HG02870 (cell line): ENCODE measurements around the gene SLC35C1.
A peak's percentile ranks its signal among the peaks of the same experiment; 100 is the strongest.

Source experiments
- ATAC-seq: cut with Tn5 transposase; IDR thresholded peaks from one replicate; pipeline ENCODE4 v1.9.1; 2021; ENCODE audit warnings: mild to moderate bottlenecking, moderate library complexity; ENCODE audit not compliant: unreplicated experiment

Gene SLC35C1

DNA sequence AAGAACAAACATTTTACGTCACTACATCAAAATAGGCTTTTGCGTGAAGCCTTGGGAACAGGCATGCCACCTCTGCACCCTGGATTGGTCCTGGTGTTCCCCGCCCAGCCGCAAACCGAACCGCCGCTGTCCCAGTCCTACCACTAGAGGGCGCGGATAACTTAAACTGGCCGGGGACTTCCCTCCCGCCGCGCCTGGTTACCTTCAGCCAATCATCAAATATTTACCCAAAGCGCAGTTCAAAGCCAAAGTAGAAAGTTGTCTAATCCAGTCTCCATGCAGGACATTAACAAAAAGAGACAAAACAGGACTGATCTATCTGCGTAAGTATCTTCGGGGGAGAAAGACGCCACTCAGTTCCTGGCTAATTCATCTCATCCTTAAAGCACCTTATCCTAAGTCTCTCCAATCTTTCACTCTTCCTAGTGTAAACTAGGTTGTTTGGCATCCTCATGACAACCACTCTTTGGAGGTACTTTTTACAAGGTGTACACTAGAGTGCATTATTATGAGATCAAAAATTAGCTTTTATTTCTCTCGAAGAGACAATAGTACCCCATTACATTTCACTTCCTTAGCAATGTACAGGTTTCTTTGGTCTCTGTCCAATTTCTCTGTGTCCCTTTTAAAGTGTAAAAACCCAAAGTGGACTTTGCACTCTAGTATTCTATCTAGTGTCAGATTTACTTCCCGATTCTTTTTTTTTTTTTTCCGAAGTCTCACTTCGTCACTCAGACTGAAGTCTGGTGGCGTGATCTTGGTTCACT is 38.4 kb downstream of the SLC35C1 start:
- ATAC-seq = no peak

DNA sequence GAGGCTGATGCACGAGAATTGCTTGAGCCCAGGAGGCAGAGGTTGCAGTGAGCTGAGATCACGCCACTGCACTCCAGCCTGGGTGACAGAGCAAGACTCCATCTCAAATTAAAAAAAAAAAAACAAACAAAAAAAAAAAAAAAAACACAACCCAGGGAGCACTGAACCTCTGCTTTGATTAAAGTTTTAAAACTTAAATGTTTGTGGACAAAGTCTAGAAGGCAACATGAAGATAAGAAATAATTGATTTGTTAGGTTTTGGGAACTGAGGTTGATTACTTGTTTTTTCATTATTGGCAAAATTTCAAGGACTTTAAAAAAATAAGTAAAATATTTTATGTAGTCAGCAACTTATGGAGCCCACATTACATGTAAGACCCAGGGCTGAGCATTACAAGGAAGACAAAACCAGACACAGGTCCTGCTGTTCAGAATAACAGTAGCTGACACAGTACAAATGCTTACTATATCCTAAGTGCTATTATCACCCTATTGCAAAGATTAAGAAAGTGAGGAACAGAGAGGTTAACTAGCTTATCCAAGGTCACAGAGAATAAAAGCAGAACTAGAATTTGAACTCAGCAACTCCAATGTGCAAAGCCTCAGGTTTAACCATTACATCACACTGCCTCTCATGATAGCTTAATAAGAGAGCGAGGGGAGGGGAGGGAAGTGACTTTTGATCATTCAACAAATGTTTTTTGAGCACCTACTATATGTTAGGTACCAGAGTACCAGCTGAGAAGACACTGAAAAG is 40.1 kb downstream of the SLC35C1 start:
- ATAC-seq = no peak

DNA sequence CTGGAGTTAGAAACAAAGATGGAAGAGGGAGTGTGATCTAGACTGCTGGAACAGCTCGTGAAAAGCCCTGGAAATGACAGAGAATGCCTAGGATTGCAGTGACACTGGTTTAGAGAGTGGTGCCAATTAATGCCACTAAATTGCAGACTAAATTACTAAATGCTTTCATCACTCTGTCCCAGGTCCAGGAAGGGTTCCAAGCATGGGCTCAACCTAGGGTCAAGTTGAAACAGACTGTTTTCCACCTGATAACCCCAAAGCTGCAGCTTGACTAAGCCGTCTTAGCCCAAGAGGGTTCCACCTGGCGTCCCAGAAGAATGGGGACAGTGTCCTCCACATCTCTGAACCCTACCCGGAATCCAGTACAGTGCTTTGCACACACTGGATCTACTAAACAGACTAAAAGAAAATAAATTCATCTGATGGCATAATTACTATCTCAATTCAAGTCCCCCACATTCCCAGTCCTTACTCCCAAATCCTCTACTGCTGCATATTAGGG is 41.3 kb downstream of the SLC35C1 start:
- no peak for ATAC-seq

DNA sequence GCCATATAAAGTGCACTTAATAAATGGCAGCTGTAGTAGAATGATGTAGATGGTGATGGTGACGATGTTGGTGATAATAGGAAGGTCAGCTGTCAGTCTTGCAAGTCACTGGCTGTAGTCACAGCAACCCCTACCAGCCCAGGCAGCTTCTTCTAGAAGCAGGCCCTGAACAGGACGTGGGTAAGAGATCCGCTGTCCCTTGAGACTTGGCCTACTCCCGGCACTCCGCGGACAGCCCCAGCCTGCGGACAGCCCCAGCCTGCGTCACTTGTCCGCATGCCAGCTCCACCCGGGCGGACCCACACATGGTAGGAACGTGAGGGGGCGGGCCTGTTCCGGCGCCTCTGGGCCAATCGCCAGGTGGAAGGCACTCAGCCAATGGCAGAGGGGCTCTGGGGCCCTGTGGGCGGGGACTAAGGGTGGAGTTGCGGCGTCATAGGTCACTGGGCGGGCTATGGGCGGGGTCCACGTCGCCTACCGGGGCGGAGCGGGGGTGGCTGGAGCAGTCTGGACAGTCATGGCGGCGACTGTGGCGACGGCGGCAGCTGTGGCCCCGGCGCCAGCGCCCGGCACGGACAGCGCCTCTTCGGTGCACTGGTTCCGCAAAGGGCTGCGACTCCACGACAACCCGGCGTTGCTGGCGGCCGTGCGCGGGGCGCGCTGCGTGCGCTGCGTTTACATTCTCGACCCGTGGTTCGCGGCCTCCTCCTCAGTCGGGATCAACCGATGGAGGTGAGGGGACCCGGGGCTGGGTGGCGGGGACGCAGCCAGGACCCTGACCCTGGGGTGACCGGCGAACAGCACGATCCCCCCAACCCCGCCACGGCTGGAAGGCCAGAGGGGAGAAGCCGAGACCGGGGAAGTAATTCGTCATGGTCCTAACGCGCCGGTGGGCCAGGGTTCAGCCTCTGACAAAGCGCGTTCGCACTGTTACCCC is 42.3 kb downstream of the SLC35C1 start, which contains the start of gene CRY2:
Gene CRY2 (plus strand): TSS at position 502 of the 937 bp plus-strand sequence. CDS start 16 bp downstream, at position 518.
- ATAC-seq = peak; percentile 93

DNA sequence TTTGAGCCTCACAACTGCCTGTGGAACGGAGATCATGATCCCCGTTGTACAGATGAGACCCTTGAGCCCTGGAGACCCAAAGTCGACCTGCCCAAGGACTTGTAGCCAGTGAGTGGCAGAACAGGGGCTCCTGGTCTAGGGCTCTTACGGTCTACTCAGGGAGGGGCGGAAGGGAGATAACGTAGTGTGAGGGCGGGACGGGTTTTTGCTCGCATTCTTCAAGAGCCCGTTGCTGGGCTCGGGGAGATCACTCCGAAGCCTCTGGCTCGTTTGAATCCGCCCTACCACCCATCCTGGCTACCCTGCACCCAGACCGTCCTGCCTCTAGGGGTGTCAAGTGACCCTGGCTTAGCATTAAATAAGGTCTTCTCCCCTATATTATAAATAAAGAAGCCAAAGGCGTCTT is 43.0 kb downstream of the SLC35C1 start:
- ATAC-seq = peak; percentile 16

DNA sequence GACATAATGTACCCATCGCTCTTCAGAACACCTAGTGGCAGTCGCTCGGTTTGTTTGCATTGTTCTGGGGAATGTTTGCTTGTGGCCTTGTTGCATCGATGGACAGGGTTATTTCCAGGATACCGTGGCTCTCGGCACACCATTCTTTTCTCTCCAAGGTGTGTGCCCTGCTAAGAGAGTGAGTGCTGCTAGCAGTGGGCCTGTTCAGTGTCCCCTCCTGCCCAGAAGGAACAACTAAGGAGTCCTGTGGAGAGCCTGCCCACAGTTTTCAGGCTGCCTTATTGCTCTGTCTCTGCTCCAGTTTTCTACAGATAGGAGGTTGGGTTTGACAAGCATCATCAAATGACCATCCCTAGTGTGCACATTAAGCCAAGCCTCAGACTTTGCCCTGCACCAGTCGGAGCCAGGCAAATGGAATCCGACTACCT is 43.7 kb downstream of the SLC35C1 start:
- no peak for ATAC-seq

DNA sequence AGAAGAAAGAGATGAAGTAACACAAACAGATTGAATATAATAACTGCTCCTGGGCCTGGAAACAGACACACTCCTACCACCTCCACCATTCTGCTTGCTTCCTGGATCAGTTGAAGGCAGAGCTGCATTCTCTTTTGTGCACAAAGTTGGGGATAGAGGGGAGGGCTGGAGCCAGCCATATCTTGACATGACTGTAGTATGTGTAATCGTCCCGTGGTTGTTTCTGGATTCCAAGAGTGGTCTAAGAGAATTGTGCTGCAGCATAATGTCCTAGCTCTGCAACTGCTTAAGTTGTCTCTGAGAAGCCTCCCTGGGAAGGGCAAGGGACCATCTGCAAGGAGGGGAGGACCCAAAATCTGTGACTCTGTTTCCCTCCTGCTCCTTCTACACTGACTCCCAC is 45.5 kb downstream of the SLC35C1 start:
- ATAC-seq = no peak

DNA sequence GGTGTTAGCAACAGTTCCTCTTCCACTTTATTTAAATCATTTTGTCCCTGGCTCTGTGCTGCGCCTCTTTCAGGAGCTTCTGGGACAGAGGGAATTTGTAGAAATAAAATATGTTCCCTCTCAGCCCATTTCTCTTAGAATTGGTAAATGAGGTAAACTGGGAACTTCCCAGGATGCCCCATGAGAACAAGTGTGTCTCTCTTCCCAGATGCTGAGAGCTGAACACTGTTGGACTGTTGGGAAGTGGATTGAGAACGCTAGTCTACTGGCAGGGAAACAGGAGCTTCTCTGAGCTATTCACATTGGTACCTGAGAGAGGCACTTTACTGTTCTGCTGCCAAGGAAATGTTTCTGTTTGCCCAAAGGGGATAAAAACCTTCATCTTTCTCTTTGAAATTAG is 46.3 kb downstream of the SLC35C1 start:
- no peak for ATAC-seq

DNA sequence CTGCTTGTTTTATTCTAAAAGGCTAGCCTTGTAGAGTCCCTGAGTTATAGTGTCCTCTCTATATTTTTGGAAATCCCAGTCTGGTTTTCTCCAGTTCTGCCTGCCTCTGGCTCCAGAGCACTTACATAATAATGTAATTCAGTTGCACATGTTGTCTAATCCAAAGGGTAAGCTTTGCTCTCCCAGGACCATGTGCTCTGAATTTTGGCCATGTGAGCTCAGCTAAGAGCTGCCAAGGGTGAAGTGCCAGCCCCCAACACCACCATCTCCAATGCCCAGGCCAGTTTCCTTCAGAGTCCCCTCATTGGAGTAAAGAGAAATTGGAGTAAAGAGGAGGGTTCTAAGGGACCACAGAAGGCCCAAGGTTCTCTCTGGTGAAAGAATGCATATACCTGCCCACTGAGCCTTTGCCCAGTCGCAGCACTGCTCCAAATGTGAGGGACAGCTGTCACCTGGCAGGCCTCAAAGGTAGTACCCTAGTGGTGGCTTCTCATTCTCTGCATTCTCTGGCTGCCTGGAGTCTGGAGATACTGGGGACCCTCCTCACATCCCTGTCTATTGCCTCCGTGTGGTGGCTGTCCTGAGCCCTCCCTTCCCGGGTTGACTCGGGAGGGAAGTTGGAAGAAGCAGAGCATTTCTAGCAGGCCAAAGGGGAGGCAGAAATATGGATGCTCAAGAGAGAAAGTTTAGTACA is 47.2 kb downstream of the SLC35C1 start:
- peak; percentile 22 for ATAC-seq

DNA sequence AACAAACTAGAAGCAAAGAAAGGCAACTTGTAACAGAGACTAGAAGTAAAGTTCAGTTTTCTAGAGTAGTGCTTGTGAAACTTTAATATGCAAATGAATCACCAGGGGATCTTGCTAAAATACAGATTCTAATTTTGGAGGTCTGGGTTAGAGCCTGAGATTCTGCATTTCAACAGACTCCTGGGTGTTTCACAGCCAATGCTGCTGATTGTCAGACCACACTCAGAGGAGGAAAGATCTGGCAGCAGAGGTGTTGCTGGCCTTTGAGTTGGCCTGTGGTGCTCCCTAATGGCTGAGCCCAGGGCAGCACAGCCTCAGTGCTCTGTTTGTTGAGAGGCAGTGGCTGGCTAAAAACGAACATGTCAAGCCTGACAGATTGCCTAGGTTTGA is 47.8 kb downstream of the SLC35C1 start:
- ATAC-seq = peak; percentile 45

DNA sequence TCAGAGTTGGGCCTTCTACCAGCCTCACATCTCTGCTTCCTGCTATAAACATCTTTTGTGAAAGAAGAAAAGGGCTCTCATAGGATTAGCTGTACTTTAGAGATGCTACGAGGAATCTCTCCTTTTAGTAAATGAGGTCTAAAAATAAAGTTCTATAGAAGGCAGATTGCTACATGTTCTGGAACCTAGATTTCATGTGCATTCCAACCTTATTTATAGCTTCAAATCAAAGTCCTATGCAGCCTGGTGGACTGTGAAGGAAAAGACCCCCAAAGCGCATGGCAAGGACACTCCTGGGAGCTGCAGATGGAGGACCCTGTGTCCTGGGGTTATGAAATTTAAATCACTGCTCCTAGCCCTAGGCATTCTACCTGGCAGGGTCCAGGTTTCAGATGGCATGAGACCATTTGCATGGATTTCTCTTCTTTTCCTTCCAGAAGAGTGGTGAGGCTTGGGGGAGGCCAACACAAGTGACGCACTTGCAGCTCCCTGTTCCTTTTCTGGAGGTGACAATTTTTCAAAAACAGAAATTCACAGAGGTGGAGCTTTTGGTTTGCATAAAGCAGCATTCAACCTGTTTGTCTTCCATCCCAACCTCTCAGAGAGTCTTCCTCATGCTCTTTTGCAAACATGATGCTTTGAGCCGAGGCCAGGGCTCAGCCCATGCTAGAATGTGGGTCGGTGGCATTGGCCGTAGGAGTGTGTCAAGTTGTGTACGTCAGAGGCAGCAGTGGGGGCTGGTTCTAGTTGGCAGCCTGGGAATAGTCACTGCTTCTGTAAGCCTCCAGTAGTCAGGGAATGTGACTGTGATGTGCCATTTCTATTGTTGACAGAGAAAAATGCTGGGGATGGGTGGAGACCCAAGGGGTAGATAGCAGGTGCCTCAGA is 48.6 kb downstream of the SLC35C1 start:
- no peak for ATAC-seq

DNA sequence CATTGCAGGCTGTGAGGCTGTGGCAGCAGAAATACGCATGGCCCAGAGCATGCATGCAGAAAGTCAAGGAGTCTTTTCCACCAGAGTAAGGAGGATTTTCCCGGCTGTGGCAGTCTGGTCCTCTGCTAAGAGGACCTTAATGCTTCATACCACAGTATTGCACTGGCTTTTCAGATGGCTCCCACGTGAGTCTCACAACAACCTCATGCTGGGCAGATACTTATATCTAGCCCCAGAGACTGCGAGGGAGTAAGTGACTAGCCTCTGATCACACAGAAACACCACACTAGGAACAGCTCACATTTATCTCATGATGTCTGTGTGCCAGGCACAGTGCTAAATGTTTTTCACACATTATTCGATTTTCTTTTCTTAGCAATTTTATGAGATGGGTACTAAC is 50.4 kb downstream of the SLC35C1 start:
- no peak for ATAC-seq

DNA sequence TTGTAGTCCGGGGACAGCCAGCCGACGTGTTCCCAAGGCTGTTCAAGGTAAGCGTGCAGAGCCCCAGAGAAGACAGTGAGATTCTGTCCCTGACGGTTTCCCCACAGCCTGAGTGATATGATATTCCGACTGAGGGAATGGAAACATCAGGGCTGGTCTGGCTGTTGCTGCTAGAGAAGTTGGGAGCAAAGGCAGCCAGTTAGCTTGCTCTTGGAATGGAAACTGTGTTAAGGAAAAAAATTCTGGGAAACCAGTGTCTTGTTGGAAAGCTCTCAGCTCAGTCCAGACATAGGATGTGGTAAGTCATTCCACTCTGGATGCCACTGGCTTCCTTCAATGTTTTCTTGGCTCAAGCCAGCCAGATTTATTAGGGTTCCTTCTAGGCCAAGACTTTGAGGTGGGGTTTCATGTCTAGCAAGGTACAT is 51.1 kb downstream of the SLC35C1 start:
- ATAC-seq = no peak

DNA sequence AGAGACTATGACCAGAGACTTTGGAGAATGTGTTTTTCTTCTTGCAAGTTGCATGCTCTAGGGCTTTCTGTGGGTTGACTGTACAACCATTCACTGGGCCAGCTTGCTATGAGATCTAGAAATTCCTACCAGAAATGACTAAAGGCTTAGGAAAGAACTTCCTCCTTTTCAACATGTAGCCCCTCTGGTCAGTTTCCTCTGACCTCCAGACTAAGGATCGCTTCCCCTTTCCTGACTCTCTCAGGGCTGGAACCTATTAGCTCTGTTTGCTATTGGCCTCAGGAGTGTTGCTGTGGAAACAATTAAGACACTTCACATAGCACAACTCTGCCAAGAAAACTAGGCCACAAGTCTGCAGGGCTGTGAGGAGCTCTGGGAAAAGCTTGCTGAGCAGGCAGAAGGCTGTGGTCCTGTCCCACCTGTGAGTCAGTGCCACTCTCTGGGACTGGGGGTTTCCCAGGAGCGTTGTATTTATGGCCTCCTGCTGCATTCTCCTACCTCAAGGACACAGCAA is 53.1 kb downstream of the SLC35C1 start:
- no peak for ATAC-seq

DNA sequence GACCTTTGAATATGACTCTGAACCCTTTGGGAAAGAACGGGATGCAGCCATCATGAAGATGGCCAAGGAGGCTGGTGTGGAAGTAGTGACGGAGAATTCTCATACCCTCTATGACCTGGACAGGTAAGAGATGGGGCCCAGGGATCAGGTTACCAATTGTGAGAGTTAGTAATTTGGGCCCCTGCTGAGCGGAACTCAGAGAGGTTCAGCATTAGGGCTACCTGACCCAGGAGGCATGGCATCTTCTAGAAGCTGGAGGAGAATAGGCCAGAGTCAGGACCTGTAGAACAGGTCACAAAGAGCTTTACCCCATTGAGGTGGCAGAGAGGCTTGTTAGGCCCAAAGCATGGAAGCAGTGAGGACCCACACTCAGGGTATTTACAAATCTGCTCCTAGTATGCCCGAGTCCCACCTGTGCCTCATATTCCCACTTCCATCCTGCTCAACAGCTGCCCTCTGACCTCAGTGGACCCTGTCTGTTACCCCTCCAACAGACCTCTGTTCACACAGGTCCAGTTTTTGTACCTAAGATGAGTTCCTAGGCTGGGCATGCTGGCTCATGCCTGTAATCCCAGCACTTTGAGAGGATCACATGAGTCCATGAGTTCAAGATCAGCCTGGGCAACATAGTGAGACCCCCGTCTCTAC is 53.9 kb downstream of the SLC35C1 start:
- ATAC-seq = no peak

DNA sequence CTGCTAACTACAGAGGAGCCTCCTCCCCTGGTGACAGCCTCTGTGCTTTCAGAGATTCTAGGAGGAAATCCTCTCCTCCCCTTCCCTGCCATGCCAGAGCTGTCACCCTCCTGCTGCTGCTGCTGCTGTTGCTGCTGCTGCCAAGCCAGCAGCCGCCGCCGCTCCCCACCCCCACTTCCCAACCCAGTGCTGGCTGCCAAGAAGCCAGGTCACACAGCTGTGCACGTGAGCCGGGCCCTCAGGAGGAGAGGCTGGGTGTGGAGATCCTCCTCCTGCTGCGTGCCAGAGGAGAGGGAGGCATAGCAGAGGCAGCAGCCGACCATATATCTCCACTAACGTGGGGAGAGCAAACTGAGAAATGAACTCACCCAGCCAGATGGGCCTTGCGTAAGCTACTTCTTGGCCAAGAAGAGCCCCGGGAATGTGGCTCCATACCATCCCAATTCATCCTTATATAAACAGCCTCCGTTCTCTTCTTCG is 54.8 kb downstream of the SLC35C1 start:
- ATAC-seq = no peak

DNA sequence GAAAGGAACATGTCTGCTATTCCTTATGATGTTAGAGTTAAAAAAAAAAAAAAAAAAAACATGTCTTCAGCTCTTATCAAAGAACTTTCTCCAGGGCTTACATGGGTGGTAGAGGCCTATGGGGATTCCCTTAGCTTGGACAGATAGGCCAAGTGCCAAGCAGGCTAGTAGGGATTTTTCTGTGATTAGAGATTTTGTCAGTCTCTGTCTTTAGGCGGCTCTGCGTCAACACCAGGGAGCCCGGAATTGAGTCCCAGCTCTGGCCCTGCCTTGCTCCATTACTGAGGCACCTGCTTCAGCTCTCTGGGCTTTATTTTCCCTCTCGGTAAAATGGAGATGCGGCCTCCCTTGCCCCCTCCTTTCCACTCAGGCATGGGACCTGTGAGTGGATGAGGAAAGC is 55.4 kb downstream of the SLC35C1 start:
- ATAC-seq = no peak

DNA sequence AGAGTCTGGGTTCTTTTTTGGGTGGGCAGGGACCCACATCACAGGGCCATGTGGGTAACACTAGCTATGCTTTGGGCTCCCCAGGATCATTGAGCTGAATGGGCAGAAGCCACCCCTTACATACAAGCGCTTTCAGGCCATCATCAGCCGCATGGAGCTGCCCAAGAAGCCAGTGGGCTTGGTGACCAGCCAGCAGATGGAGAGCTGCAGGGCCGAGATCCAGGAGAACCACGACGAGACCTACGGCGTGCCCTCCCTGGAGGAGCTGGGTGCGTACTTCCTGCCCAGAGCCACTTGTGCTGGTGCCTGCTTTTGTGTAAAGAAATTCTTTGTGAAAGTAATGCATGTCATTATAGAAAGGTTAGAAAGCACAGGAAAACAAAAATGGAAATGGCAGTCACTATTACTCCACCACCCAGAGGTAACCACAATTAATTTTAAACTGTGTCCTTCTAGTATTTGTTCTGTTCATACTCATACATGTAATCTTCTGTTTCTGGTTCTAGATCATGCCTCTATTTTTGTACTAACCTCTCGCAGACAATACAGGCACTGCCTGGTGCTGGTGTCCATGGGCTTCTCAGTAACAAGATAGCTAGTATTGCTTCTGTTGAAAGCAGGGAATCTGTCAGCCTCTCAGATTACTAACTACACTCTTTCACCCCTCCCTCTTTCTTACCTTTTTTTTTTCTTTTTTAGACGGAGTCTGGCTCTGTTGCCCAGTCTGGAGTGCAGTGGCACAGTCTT is 56.0 kb downstream of the SLC35C1 start:
- no peak for ATAC-seq
